Naive thymus-derived CD4-positive, alpha-beta T cell (primary cell): Measurements from ENCODE around the gene OPN1SW. TPM values are rescaled to one million over a fixed set of nuclear protein-coding genes. Genes with fewer than 3 reads are reported as not detected.

Experiments
- ATAC-seq: fragments of 150-1000 bp; cut with Tn5 transposase; 2 replicates; pipeline ENCODE4 v1.10.0; 2021; ENCODE audit warnings: mild to moderate bottlenecking, moderate library complexity
- CTCF ChIA-PET: fragments of 350-600 bp; sonication (Branson Sonifier 250); formaldehyde crosslinking; loops from one replicate; lab custom pipeline; 2021; ENCODE audit warnings: antibody characterized with exemption; lab: Charles Lee
- POLR2A ChIA-PET: fragments of 350-600 bp; sonication (Branson Sonifier 250); formaldehyde crosslinking; loops from one replicate; lab custom pipeline; 2021; ENCODE audit warnings: antibody characterized with exemption, inconsistent platforms; lab: Charles Lee
- DNase-seq, 9 donors: peaks; one replicate each; pipeline versions ENCODE4 v3.0.0 to v3.0.0-alpha.2; 2020 to 2022; ENCODE audit warnings: mixed read lengths in 1 of 9
- H3K27ac ChIP-seq: one replicate; pipeline ENCODE4 v1.7.0; 2013; ENCODE audit warnings: mild to moderate bottlenecking, low read depth, low read length, moderate library complexity
- H3K27me3 ChIP-seq, 2 donors: one replicate each; pipeline ENCODE4 v1.7.0; 2013; ENCODE audit warnings: low read length in 2 of 2, mild to moderate bottlenecking in 2 of 2, moderate library complexity in 2 of 2; ENCODE audit not compliant: control insufficient read depth in 2 of 2, insufficient read depth in 2 of 2
- H3K36me3 ChIP-seq, 3 experiments: 1 replicate in 2 of 3; 2 replicates in 1 of 3; pipeline ENCODE4 v1.7.0; 2013; ENCODE audit warnings: low read length in 3 of 3, mild to moderate bottlenecking in 3 of 3, moderate library complexity in 1 of 3; ENCODE audit not compliant: insufficient read depth in 3 of 3, control insufficient read depth in 2 of 3
- H3K4me1 ChIP-seq, 2 donors: one replicate each; pipeline ENCODE4 v1.7.0; 2013; ENCODE audit warnings: low read length in 2 of 2, mild to moderate bottlenecking in 2 of 2, moderate library complexity in 1 of 2; ENCODE audit not compliant: control insufficient read depth in 2 of 2, insufficient read depth in 2 of 2
- H3K4me3 ChIP-seq: 2 replicates; pipeline ENCODE4 v1.7.0; 2013; ENCODE audit warnings: mild to moderate bottlenecking, low read length
- H3K9me3 ChIP-seq, 3 experiments: 1 replicate in 2 of 3; 2 replicates in 1 of 3; pipeline ENCODE4 v1.7.0; 2013; ENCODE audit warnings: low read length in 3 of 3; ENCODE audit not compliant: control insufficient read depth in 2 of 3
- H3K27ac Mint-ChIP-seq, 9 donors: one replicate each; pipeline ENCODE4 v1.8.0; 2020 to 2022; ENCODE audit warnings: mixed read lengths in 9 of 9, mild to moderate bottlenecking in 8 of 9, moderate library complexity in 5 of 9, inconsistent platforms in 2 of 9
- H3K27me3 Mint-ChIP-seq, 5 donors: one replicate each; pipeline ENCODE4 v1.8.0; 2021 to 2022; ENCODE audit warnings: mixed read lengths in 5 of 5, mild to moderate bottlenecking in 1 of 5
- H3K36me3 Mint-ChIP-seq, 5 donors: one replicate each; pipeline ENCODE4 v1.8.0; 2020 to 2022; ENCODE audit warnings: mixed read lengths in 5 of 5, mild to moderate bottlenecking in 3 of 5, inconsistent platforms in 1 of 5
- H3K4me1 Mint-ChIP-seq, 7 donors: one replicate each; pipeline ENCODE4 v1.8.0; 2020 to 2022; ENCODE audit warnings: mixed read lengths in 7 of 7, mild to moderate bottlenecking in 3 of 7, inconsistent platforms in 1 of 7
- H3K4me3 Mint-ChIP-seq, 10 donors: one replicate each; pipeline ENCODE4 v1.8.0; 2020 to 2022; ENCODE audit warnings: mild to moderate bottlenecking in 10 of 10, mixed read lengths in 10 of 10, moderate library complexity in 6 of 10, inconsistent platforms in 2 of 10
- H3K9me3 Mint-ChIP-seq, 11 donors: one replicate each; pipeline ENCODE4 v1.8.0; 2020 to 2022; ENCODE audit warnings: mixed read lengths in 11 of 11, mild to moderate bottlenecking in 4 of 11, inconsistent platforms in 1 of 11, moderate library complexity in 1 of 11
- intact Hi-C, 2 donors: fragments of 100-400 bp; cut with micrococcal nuclease; formaldehyde crosslinking; loops; one replicate each; pipeline ENCODE4 v1.15.1; 2023
- polyA plus RNA-seq, 2 donors: library from polyadenylated mRNA; unstranded; fragments of 300-500 nt; fragmentation: Illumina TruSeq; gene quantifications; one replicate each; pipeline ENCODE4 v1.2.3, GENCODE V29; 2021
- total RNA-seq, 6 experiments: library from RNA in 5 of 6; stranded (reverse) in 5 of 6; gene quantifications; 1 replicate in 5 of 6; 2 replicates in 1 of 6; pipeline ENCODE4 v1.2.3 and lab custom pipeline; 2021 to 2026

OPN1SW gene
- total and polyA plus RNA-seq, 7 experiments from 2014 or later = not detected

DNA sequence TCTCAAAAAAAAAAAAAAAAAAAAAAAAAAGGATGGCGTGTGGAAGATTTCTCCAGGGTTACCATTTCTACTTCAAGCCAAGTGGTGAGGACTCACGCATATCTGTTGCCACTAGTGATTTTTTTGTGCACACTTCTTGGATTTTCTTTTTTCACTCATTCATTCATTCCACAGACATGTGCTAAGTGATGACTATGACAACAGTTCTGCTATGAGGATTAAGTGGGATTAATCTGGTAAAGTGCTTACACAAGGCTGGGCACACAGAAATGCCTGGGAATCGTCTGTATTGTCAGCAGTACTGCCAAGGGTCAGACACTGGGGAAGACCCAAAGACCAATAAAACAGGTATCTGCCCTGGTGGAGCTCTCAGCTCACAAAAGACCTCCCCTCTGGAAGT lies 6.3 kb upstream of the OPN1SW start:
- no peak for DNase-seq
- intact Hi-C loops = no loop called here
- Histone ChIP-seq H3K4me1 (no peaks in the 10 kb centered on the region), H3K27ac (no peak overlapping the region), H3K4me3 (no peak overlapping the region), H3K9me3 (no peaks in the 10 kb centered on the region), H3K36me3 (no peaks in the 10 kb centered on the region), H3K27me3 (no peaks in the 10 kb centered on the region)
- CTCF ChIA-PET = no interaction called here
- POLR2A ChIA-PET = interaction anchor here (0.8 to 1.2 kb wide), 2 partner anchors 9 to 11 kb away, joined by 4 to 5 read pairs; no protein-coding TSS in a partner anchor
- Mint-ChIP-seq H3K9me3 (peaks cover 0 to 16% (median 10%) of the 10 kb centered on the region in 11 donors), H3K4me3 (no peak overlapping the region), H3K4me1 (no peaks in the 10 kb centered on the region), H3K27me3 (peaks cover 0 to 20% (median 0%) of the 10 kb centered on the region in 5 donors), H3K36me3 (peaks cover 0 to 5% (median 0%) of the 10 kb centered on the region in 5 donors), H3K27ac (no peak overlapping the region)
- ATAC-seq = no peak

DNA sequence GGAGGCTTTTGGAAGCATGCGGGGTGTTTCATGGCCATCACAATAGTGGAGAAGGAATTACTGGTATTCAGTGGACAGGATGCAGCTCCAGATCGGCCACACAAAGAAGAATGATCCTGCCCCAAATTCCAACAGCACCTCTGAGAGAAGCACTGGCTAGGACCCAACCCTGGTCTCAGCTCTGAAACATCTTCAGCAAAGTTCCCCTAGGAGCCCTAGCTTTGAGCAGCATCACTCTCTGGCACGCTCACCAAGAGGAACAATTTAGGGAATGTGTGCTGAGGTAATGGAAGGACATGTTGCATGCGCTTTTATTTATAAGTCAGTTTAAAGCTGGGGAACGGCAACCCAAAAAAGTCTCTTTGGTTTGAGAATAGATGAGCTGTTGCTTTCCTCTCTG lies 5.5 kb upstream of the OPN1SW start:
- H3K36me3 Mint-ChIP-seq = peaks cover 0 to 5% (median 0%) of the 10 kb centered on the region in 5 donors
- ChIA-PET POLR2A (interaction anchor here (0.8 to 1.2 kb wide), 2 partner anchors 10 to 11 kb away, joined by 4 to 5 read pairs; no protein-coding TSS in a partner anchor), CTCF (no interaction called here)
- peaks cover 0 to 13% (median 0%) of the 10 kb centered on the region in 5 donors for H3K27me3 Mint-ChIP-seq
- DNase-seq = no peak
- Histone ChIP-seq H3K9me3 (no peaks in the 10 kb centered on the region), H3K27me3 (no peaks in the 10 kb centered on the region), H3K27ac (no peak overlapping the region), H3K36me3 (no peaks in the 10 kb centered on the region), H3K4me1 (no peaks in the 10 kb centered on the region), H3K4me3 (no peak overlapping the region)
- H3K27ac Mint-ChIP-seq = no peak overlapping the region
- intact Hi-C loops = no loop called here
- no peak for ATAC-seq
- no peaks in the 10 kb centered on the region for H3K4me1 Mint-ChIP-seq
- H3K9me3 Mint-ChIP-seq = peaks cover 0 to 16% (median 10%) of the 10 kb centered on the region in 11 donors
- H3K4me3 Mint-ChIP-seq = no peak overlapping the region

GRCh38 chr7:128778946-128779345 lies 3.4 kb upstream of the OPN1SW start:
- CTCF ChIA-PET = no interaction called here
- POLR2A ChIA-PET = no interaction called here

DNA sequence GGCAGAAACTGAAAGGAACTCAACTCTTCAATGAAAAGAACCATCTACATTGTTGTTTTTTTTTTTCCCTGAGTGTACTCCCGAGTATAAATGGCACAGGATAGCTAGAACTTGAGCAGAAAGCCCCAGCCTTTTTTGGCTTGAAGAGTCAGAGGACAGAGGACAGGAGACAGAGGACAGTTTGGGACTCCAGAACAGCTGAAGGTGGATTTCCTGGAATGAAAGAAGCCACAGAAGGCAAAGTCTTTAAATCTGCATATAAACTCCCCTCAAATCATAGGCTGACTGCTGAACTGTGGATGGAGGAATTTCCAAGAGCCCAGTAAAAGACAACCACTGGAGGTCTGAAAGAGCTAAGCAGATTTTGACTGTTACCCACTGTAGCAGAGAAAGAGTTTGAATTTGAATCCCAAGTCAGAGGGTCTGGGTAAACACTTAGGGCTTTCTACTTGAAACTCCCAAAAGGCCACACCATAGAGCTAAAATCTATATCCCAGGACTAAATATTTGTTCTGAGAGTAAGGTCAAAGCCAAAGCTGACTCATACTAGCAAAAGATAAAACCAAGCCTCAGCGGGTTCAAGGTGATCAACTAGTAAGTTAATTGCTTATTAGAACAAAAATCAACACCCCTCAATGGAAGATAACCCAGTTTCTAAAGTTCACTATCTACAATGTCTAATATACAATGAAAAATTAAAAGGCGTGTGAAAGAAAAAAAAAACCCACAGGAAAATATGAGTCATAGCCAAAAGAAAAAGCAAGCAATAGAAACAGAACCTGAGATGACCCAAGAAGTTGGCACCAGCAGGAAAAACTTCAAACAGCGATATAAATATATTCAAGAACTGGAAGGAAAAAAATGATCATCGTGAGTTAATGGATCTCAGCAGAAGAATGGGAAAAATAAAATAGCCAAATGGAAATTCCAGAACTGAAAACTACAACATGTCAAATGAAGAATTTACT lies 1.8 kb upstream of the OPN1SW start:
- peaks cover 0 to 8% (median 0%) of the 10 kb centered on the region in 3 experiments for H3K36me3 ChIP-seq
- H3K27me3 ChIP-seq = no peaks in the 10 kb centered on the region
- intact Hi-C loops = no loop called here
- no peak overlapping the region for H3K4me3 ChIP-seq
- POLR2A ChIA-PET = no interaction called here
- Mint-ChIP-seq H3K36me3 (peaks cover 4 to 23% (median 21%) of the 10 kb centered on the region in 5 donors), H3K4me1 (no peaks in the 10 kb centered on the region), H3K9me3 (peaks cover 0 to 16% (median 10%) of the 10 kb centered on the region in 11 donors), H3K27ac (no peak overlapping the region), H3K4me3 (no peak overlapping the region), H3K27me3 (peaks cover 0 to 2% (median 0%) of the 10 kb centered on the region in 5 donors)
- CTCF ChIA-PET = no interaction called here
- no peaks in the 10 kb centered on the region for H3K9me3 ChIP-seq
- DNase-seq (no peak), ATAC-seq (no peak)
- H3K27ac ChIP-seq = no peak overlapping the region
- H3K4me1 ChIP-seq = no peaks in the 10 kb centered on the region

More at GRCh38 chr7:128778946-128779345, 3.4 kb upstream of the OPN1SW start:
- intact Hi-C loops = no loop called here
- H3K27me3 ChIP-seq = no peaks in the 10 kb centered on the region
- Mint-ChIP-seq H3K4me3 (no peak overlapping the region), H3K27ac (no peak overlapping the region), H3K9me3 (peaks cover 0 to 16% (median 10%) of the 10 kb centered on the region in 11 donors), H3K36me3 (peaks cover 0 to 14% (median 9%) of the 10 kb centered on the region in 5 donors), H3K27me3 (peaks cover 0 to 2% (median 0%) of the 10 kb centered on the region in 5 donors), H3K4me1 (no peaks in the 10 kb centered on the region)
- no peak overlapping the region for H3K27ac ChIP-seq
- ATAC-seq (no peak), DNase-seq (no peak)
- no peak overlapping the region for H3K4me3 ChIP-seq
- no peaks in the 10 kb centered on the region for H3K4me1 ChIP-seq
- H3K36me3 ChIP-seq = peaks cover 0 to 8% (median 0%) of the 10 kb centered on the region in 3 experiments
- no peaks in the 10 kb centered on the region for H3K9me3 ChIP-seq

GRCh38 chr7:128774921-128775320 lies 673 bp downstream of the OPN1SW start:
- Histone ChIP-seq H3K9me3 (no peaks in the 10 kb centered on the region), H3K36me3 (peaks cover 0 to 20% (median 8%) of the 10 kb centered on the region in 3 experiments), H3K27ac (no peak overlapping the region), H3K4me1 (no peaks in the 10 kb centered on the region), H3K27me3 (no peaks in the 10 kb centered on the region), H3K4me3 (no peak overlapping the region)
- ChIA-PET POLR2A (no interaction called here), CTCF (no interaction called here)
- H3K4me3 Mint-ChIP-seq = no peak overlapping the region
- H3K9me3 Mint-ChIP-seq = peaks cover 0 to 16% (median 10%) of the 10 kb centered on the region in 11 donors
- no peak overlapping the region for H3K27ac Mint-ChIP-seq
- ATAC-seq (no peak), DNase-seq (no peak)
- H3K27me3 Mint-ChIP-seq = peaks cover 0 to 2% (median 0%) of the 10 kb centered on the region in 5 donors
- peaks cover 17 to 46% (median 30%) of the 10 kb centered on the region in 5 donors for H3K36me3 Mint-ChIP-seq
- H3K4me1 Mint-ChIP-seq = no peaks in the 10 kb centered on the region
- intact Hi-C loops = no loop called here

- no peaks in the 10 kb centered on the region for H3K4me1 Mint-ChIP-seq
- Histone ChIP-seq H3K36me3 (peaks cover 4 to 27% (median 10%) of the 10 kb centered on the region in 3 experiments), H3K4me3 (no peak overlapping the region), H3K27me3 (no peaks in the 10 kb centered on the region), H3K9me3 (no peaks in the 10 kb centered on the region), H3K4me1 (no peaks in the 10 kb centered on the region), H3K27ac (no peak overlapping the region)
- no peak for ATAC-seq
- CTCF ChIA-PET = no interaction called here
- POLR2A ChIA-PET = no interaction called here
- peaks cover 17 to 54% (median 38%) of the 10 kb centered on the region in 5 donors for H3K36me3 Mint-ChIP-seq
- H3K27ac Mint-ChIP-seq = peak overlapping the region in 1 of 9 donors; percentile 42
- peaks cover 0 to 2% (median 0%) of the 10 kb centered on the region in 5 donors for H3K27me3 Mint-ChIP-seq
- no peak for DNase-seq
- H3K4me3 Mint-ChIP-seq = no peak overlapping the region
- intact Hi-C loops = no loop called here
- H3K9me3 Mint-ChIP-seq = peaks cover 0 to 16% (median 10%) of the 10 kb centered on the region in 11 donors
Measured at GRCh38 chr7:128774029-128774689, 1.4 kb downstream of the OPN1SW start.
